ENCODE data around the gene DPCD. TPM values are rescaled to one million over a fixed set of nuclear protein-coding genes. Genes with fewer than 3 reads are reported as not detected.

The DPCD gene
- total and polyA plus RNA-seq, 10 of the 15 experiments (the other 5 are each of a cell fraction or from before 2014, with no cell fraction given) = 9.7 to 50.9 (median 26.3) TPM

DNA sequence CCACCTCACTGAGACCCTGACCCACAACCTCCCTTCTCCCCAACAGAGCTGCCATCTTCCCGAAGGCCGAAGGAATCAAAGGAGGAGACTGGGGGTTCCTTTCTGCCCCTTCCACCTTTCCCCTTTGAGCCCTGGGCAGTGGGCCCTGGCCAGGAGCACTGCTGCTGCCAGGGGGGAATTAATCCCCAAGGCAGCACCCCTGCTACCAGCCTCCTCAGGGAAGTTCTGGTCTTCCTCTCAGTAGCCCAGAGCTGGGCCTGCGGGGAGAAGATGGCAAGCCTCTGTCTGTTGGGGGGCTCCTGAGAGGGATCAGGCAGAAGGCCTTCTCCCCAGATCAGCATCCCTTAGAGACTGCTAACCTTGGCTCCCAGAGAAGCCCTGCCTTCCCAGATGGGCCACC is 25.5 kb downstream of the DPCD start (continued):
- TF ChIP-seq, protein P1, sequence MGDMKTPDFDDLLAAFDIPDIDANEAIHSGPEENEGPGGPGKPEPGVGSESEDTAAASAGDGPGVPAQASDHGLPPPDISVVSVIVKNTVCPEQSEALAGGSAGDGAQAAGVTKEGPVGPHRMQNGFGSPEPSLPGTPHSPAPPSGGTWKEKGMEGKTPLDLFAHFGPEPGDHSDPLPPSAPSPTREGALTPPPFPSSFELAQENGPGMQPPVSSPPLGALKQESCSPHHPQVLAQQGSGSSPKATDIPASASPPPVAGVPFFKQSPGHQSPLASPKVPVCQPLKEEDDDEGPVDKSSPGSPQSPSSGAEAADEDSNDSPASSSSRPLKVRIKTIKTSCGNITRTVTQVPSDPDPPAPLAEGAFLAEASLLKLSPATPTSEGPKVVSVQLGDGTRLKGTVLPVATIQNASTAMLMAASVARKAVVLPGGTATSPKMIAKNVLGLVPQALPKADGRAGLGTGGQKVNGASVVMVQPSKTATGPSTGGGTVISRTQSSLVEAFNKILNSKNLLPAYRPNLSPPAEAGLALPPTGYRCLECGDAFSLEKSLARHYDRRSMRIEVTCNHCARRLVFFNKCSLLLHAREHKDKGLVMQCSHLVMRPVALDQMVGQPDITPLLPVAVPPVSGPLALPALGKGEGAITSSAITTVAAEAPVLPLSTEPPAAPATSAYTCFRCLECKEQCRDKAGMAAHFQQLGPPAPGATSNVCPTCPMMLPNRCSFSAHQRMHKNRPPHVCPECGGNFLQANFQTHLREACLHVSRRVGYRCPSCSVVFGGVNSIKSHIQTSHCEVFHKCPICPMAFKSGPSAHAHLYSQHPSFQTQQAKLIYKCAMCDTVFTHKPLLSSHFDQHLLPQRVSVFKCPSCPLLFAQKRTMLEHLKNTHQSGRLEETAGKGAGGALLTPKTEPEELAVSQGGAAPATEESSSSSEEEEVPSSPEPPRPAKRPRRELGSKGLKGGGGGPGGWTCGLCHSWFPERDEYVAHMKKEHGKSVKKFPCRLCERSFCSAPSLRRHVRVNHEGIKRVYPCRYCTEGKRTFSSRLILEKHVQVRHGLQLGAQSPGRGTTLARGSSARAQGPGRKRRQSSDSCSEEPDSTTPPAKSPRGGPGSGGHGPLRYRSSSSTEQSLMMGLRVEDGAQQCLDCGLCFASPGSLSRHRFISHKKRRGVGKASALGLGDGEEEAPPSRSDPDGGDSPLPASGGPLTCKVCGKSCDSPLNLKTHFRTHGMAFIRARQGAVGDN (IDR thresholded peaks at IDR 0.05) = no peak

DNA sequence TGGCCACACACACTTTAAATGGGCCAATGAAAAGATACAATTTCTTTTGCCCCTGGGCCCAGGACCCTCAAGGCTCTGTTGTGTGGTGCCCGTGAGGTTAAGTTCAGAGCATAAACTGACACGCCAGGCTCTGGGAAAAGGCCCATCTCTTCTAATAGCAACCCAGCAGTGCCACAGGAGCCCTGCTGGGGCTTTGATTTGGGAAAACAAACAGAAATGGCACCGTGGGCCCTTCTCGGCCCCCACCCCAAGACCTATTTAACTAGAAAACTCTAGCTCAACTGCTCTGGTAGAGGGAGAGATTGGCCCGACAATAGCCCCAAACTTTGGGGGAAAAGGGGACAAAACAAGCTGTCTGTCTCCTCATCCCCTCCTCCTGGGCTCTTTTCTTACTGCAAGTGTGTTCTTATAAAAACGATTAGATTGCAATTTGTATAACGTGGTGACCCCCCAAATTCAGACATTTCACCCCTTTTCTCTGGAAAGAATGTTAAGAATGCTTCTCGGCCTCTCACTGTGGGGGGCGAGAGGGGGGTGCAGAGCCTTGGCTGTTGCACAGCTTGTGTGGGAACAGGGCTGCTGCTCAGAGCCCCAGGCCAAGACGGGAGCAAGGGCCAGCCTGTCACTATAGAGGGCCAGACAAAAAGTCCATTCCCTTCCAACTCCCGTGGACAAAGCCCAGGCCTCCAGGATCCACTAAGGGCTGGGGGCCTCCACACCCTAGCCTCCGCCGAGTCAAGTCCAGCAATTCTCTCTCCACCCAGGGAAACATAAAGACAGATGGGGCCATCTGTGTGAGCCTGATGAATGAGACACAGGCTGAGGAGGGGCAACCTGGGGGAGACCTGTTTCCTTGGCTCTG is 26.8 kb downstream of the DPCD start:
- Histone ChIP-seq H3K27ac (ENCODE audit: control insufficient read depth, insufficient read depth) (no peak overlapping the region), H3K79me2 (ENCODE audit: control insufficient read depth, insufficient read depth, low read length) (no peaks in the 10 kb centered on the region), H3K9me3 (replicated peaks; ENCODE audit: control insufficient read depth, insufficient read depth, low read length) (no peaks in the 10 kb centered on the region), H3K27me3 (replicated peaks in 1 of 2; ENCODE audit: control insufficient read depth in 2 of 2, insufficient read depth in 2 of 2, low read length in 1 of 2) (no peaks in the 10 kb centered on the region), H3K9ac (ENCODE audit: control insufficient read depth, insufficient read depth, low read length) (no peak overlapping the region), H3K4me1 (ENCODE audit: control insufficient read depth, insufficient read depth, low read length) (peaks cover 19% of the 10 kb centered on the region), H3K4me3 (no peak overlapping the region), H2AFZ (ENCODE audit: control insufficient read depth, low read depth, low read length) (no peak overlapping the region), H4K20me1 (ENCODE audit: control insufficient read depth, insufficient read depth) (no peaks in the 10 kb centered on the region), H3K4me2 (ENCODE audit: control insufficient read depth, insufficient read depth) (no peak overlapping the region), H3K36me3 (ENCODE audit: control insufficient read depth in 2 of 2, insufficient read depth in 2 of 2, low read length in 1 of 2) (peaks cover 7 to 12% of the 10 kb centered on the region in 2 experiments)
- in situ Hi-C loops (cut with MboI) = no loop called here
- WGBS (ENCODE audit: insufficient coverage, insufficient replicate concordance, low lambda C conversion rate, missing lambda C conversion rate) = 90% methylated on average over 12 of the region's 13 CpGs
- ATAC-seq = no peak
- ChIA-PET SMC1A (ENCODE audit: uncharacterized antibody, unreplicated experiment) (no interaction called here), RAD21 (ENCODE audit: unreplicated experiment) (no interaction called here), POLR2A (no interaction called here), CTCF (interaction anchor here (4.2 kb wide), 1 partner anchor 12 kb away, joined by 38 read pairs; no protein-coding TSS in a partner anchor)
- FAIRE-seq = no peak
- TF ChIP-seq, protein P2, sequence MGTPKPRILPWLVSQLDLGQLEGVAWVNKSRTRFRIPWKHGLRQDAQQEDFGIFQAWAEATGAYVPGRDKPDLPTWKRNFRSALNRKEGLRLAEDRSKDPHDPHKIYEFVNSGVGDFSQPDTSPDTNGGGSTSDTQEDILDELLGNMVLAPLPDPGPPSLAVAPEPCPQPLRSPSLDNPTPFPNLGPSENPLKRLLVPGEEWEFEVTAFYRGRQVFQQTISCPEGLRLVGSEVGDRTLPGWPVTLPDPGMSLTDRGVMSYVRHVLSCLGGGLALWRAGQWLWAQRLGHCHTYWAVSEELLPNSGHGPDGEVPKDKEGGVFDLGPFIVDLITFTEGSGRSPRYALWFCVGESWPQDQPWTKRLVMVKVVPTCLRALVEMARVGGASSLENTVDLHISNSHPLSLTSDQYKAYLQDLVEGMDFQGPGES (IDR thresholded peaks at IDR 0.05) = no peak
- TF ChIP-seq PML (IDR thresholded peaks at IDR 0.05; ENCODE audit: low read length) (no peak), EED (IDR thresholded peaks at IDR 0.05; ENCODE audit: low read depth) (no peak), IRF4 (IDR thresholded peaks at IDR 0.05; ENCODE audit: low read depth, low read length) (no peak), IKZF2 (IDR thresholded peaks at IDR 0.05) (no peak)
- intact Hi-C loops (cut with micrococcal nuclease; ENCODE audit: unreplicated experiment) = no loop called here
- no peak for DNase-seq (ENCODE audit: low read depth, low spot score)
- no TSS peak for BruUV-seq (replicated peaks)

Data from GM12878 (cell line).